ENCODE measurements around the gene ELMOD1. TPM values are rescaled to one million over a fixed set of nuclear protein-coding genes. Genes with fewer than 3 reads are reported as not detected.

ELMOD1 gene
- total and polyA plus RNA-seq, 4 donors, result 0.14 to 0.42 TPM; not detected in 2

DNA sequence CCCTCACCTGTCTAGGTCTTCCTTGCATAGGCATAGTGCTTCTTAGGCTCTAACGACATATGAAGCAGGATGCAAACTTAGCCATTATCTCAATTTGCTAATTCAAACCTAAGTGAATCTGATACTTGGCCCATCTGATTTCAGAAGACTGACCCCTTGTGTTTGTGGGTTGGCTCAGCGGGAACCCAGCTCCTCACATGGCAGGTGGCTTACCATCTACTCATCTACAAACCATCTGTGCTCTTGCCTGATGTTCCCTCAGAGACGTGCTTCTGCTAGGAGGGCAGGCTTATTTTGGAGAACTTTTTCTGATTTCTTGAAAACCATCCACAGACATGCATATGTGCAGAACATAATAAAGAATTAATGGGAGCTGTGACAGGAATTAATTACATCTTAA, 15.2 kb downstream of the ELMOD1 start (continued):
- TF ChIP-seq, protein P1, sequence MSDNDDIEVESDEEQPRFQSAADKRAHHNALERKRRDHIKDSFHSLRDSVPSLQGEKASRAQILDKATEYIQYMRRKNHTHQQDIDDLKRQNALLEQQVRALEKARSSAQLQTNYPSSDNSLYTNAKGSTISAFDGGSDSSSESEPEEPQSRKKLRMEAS (IDR thresholded peaks at IDR 0.05), result no peak
- no peak for TF ChIP-seq FOXA2 (IDR thresholded peaks at IDR 0.05)
- TF ChIP-seq HNF4A (conservative IDR thresholded peaks at IDR 0.05), result no peak
- TF ChIP-seq TAF1 (conservative IDR thresholded peaks at IDR 0.05), result no peak
- no peak for TF ChIP-seq RXRA (IDR thresholded peaks at IDR 0.05)
- TF ChIP-seq JUND (IDR thresholded peaks at IDR 0.05), result no peak
- TF ChIP-seq GABPA (IDR thresholded peaks at IDR 0.05 in 1 of 2, conservative IDR thresholded peaks at IDR 0.05 in 1 of 2), result no peak

DNA sequence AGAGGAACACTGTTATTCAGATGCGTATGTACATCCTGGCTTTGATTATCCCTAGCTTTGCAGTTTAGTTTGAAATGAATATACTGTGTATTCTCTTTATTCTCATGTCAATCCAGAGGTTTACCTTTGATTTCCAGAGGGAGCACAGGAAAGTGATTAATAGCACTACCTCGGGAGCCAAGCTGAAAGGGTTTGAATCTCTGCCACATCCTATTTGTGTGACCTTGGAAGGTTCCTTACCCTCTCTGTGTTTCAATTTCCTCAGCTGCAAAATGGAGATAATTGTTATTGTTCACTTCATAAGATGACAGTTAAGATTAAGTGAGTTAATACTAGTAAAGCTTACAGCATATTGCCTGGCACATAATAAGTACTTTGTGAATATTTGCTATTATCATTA, 17.9 kb downstream of the ELMOD1 start:
- Histone ChIP-seq H3K4me3 (ENCODE audit: low read depth in 1 of 3, low read length in 3 of 3) (no peak overlapping the region), H3K27me3 (ENCODE audit: control insufficient read depth in 4 of 4, insufficient read depth in 4 of 4, low read length in 3 of 4) (no peaks in the 10 kb centered on the region), H3K9ac (ENCODE audit: low read depth in 1 of 2, low read length in 2 of 2) (no peak overlapping the region), H3K9me3 (ENCODE audit: control insufficient read depth in 4 of 4, low read length in 3 of 4) (no peaks in the 10 kb centered on the region), H3K27ac (ENCODE audit: low read depth in 1 of 2, low read length in 2 of 2) (no peak overlapping the region), H3K36me3 (ENCODE audit: control insufficient read depth in 4 of 4, insufficient read depth in 3 of 4, low read depth in 1 of 4, low read length in 3 of 4) (no peaks in the 10 kb centered on the region), H3K4me1 (ENCODE audit: control insufficient read depth in 4 of 4, insufficient read depth in 4 of 4, low read length in 3 of 4) (peaks cover 3 to 14% (median 10%) of the 10 kb centered on the region in 4 donors)
- DNase-seq (ENCODE audit: low spot score), result no peak
- WGBS, result 42% methylated on average over 2 of the region's 2 CpGs
- TF ChIP-seq SP1 (IDR thresholded peaks at IDR 0.05) (no peak), JUND (IDR thresholded peaks at IDR 0.05) (no peak), RXRA (IDR thresholded peaks at IDR 0.05) (peak in 1 of 2 donors; percentile 13), HNF4A (conservative IDR thresholded peaks at IDR 0.05) (peak in 1 of 2 donors; percentile 15)
- TF ChIP-seq, protein P2, sequence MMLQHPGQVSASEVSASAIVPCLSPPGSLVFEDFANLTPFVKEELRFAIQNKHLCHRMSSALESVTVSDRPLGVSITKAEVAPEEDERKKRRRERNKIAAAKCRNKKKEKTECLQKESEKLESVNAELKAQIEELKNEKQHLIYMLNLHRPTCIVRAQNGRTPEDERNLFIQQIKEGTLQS (IDR thresholded peaks at IDR 0.05), result no peak

DNA sequence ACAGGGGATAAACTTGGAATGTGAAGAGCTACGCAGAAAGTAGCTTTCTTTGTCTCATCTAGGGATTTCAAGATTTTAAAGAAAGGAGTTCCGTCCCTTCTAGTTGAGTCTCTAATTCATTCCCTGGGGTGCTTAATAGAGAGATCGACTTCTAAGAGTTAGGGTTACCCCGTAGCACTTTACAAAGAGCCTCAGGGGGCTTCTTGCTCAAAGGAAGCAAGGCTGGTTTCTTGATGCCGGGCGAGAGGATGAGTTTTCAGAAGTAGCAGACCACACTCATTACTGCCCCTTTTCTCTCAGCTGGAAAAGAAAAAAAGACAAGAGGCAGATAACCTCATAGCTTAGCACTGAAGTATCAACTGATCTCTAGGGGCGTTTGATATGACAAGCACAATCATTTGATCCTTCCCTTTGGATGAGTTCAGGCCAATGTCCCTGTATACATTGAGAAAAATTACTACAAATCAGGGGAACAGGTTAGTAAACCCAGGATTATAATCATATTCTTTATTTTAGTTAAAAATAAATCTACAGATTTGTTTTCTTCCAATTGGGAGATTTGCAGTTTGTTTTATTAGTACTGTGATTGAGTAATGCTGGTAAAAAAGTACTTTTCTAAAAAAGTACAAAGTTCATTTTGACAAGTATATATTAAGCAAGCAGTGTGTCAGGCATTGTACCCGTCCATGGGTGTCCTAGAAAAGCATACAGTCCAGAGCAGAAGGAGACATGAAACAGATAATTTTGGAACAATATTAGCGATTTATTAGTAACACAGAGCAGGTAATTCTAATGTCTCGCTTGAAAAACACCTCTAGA, 18.7 kb downstream of the ELMOD1 start:
- Histone ChIP-seq H3K4me1 (ENCODE audit: control insufficient read depth in 4 of 4, insufficient read depth in 4 of 4, low read length in 3 of 4) (peaks cover 3 to 14% (median 10%) of the 10 kb centered on the region in 4 donors), H3K27me3 (ENCODE audit: control insufficient read depth in 4 of 4, insufficient read depth in 4 of 4, low read length in 3 of 4) (no peaks in the 10 kb centered on the region), H3K4me3 (ENCODE audit: low read depth in 1 of 3, low read length in 3 of 3) (no peak overlapping the region), H3K9me3 (ENCODE audit: control insufficient read depth in 4 of 4, low read length in 3 of 4) (no peaks in the 10 kb centered on the region), H3K9ac (ENCODE audit: low read depth in 1 of 2, low read length in 2 of 2) (peak overlapping the region; percentile 8 to 49), H3K27ac (ENCODE audit: low read depth in 1 of 2, low read length in 2 of 2) (peak overlapping the region; percentile 66 to 73), H3K36me3 (ENCODE audit: control insufficient read depth in 4 of 4, insufficient read depth in 3 of 4, low read depth in 1 of 4, low read length in 3 of 4) (no peaks in the 10 kb centered on the region)
- TF ChIP-seq HNF4A (conservative IDR thresholded peaks at IDR 0.05) (peak; percentile 93), TAF1 (conservative IDR thresholded peaks at IDR 0.05) (no peak), FOXA1 (IDR thresholded peaks at IDR 0.05) (peak; percentile 30), JUND (IDR thresholded peaks at IDR 0.05) (peak in 1 of 2 donors; percentile 47), GABPA (IDR thresholded peaks at IDR 0.05 in 1 of 2, conservative IDR thresholded peaks at IDR 0.05 in 1 of 2) (no peak), EGR1 (IDR thresholded peaks at IDR 0.05; ENCODE audit: low read depth in 2 of 2) (no peak), NR2F2 (IDR thresholded peaks at IDR 0.05) (no peak), RXRA (IDR thresholded peaks at IDR 0.05) (peak; percentile 17 to 54), SP1 (IDR thresholded peaks at IDR 0.05) (peak; percentile 92), RAD21 (IDR thresholded peaks at IDR 0.05) (peak in 1 of 2 donors; percentile 4), YY1 (IDR thresholded peaks at IDR 0.05) (peak; percentile 89), FOXA2 (IDR thresholded peaks at IDR 0.05) (no peak), HNF4G (IDR thresholded peaks at IDR 0.05) (peak; percentile 71)
- TF ChIP-seq, protein P3, sequence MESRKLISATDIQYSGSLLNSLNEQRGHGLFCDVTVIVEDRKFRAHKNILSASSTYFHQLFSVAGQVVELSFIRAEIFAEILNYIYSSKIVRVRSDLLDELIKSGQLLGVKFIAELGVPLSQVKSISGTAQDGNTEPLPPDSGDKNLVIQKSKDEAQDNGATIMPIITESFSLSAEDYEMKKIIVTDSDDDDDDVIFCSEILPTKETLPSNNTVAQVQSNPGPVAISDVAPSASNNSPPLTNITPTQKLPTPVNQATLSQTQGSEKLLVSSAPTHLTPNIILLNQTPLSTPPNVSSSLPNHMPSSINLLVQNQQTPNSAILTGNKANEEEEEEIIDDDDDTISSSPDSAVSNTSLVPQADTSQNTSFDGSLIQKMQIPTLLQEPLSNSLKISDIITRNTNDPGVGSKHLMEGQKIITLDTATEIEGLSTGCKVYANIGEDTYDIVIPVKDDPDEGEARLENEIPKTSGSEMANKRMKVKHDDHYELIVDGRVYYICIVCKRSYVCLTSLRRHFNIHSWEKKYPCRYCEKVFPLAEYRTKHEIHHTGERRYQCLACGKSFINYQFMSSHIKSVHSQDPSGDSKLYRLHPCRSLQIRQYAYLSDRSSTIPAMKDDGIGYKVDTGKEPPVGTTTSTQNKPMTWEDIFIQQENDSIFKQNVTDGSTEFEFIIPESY (IDR thresholded peaks at IDR 0.05), result peak; percentile 56
- TF ChIP-seq, protein P4, sequence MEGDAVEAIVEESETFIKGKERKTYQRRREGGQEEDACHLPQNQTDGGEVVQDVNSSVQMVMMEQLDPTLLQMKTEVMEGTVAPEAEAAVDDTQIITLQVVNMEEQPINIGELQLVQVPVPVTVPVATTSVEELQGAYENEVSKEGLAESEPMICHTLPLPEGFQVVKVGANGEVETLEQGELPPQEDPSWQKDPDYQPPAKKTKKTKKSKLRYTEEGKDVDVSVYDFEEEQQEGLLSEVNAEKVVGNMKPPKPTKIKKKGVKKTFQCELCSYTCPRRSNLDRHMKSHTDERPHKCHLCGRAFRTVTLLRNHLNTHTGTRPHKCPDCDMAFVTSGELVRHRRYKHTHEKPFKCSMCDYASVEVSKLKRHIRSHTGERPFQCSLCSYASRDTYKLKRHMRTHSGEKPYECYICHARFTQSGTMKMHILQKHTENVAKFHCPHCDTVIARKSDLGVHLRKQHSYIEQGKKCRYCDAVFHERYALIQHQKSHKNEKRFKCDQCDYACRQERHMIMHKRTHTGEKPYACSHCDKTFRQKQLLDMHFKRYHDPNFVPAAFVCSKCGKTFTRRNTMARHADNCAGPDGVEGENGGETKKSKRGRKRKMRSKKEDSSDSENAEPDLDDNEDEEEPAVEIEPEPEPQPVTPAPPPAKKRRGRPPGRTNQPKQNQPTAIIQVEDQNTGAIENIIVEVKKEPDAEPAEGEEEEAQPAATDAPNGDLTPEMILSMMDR (IDR thresholded peaks at IDR 0.05; ENCODE audit: low read depth, low read length, missing input control), result no peak
- TF ChIP-seq, protein P5, sequence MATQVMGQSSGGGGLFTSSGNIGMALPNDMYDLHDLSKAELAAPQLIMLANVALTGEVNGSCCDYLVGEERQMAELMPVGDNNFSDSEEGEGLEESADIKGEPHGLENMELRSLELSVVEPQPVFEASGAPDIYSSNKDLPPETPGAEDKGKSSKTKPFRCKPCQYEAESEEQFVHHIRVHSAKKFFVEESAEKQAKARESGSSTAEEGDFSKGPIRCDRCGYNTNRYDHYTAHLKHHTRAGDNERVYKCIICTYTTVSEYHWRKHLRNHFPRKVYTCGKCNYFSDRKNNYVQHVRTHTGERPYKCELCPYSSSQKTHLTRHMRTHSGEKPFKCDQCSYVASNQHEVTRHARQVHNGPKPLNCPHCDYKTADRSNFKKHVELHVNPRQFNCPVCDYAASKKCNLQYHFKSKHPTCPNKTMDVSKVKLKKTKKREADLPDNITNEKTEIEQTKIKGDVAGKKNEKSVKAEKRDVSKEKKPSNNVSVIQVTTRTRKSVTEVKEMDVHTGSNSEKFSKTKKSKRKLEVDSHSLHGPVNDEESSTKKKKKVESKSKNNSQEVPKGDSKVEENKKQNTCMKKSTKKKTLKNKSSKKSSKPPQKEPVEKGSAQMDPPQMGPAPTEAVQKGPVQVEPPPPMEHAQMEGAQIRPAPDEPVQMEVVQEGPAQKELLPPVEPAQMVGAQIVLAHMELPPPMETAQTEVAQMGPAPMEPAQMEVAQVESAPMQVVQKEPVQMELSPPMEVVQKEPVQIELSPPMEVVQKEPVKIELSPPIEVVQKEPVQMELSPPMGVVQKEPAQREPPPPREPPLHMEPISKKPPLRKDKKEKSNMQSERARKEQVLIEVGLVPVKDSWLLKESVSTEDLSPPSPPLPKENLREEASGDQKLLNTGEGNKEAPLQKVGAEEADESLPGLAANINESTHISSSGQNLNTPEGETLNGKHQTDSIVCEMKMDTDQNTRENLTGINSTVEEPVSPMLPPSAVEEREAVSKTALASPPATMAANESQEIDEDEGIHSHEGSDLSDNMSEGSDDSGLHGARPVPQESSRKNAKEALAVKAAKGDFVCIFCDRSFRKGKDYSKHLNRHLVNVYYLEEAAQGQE (IDR thresholded peaks at IDR 0.05), result peak; percentile 75
- TF ChIP-seq, protein P1 (IDR thresholded peaks at IDR 0.05), result peak; percentile 38
- 54% methylated on average over 10 of the region's 10 CpGs for WGBS
- no peak for DNase-seq (ENCODE audit: low spot score)
